HL-60 (cell line): ENCODE data around the gene RIPOR2.

Experiments
- GABPA ChIP-seq: IDR thresholded peaks from 2 replicates; pipeline ENCODE4 v1.6.1; 2012; ENCODE audit warnings: low read depth
- POLR2AphosphoS5 ChIP-seq: IDR thresholded peaks from 2 replicates; pipeline ENCODE4 v1.6.1; 2012; ENCODE audit warnings: low read depth
- TF ChIP-seq, protein P1 (sequence below): IDR thresholded peaks from one replicate; pipeline ENCODE4 v1.5.1; 2011; ENCODE audit warnings: low read length, control low read depth, inconsistent platforms; ENCODE audit not compliant: insufficient read depth
- TF ChIP-seq, protein P2 (sequence below): IDR thresholded peaks from 2 replicates; pipeline ENCODE4 v1.6.1; 2012; ENCODE audit warnings: low read depth; ENCODE audit not compliant: insufficient replicate concordance

DNA sequence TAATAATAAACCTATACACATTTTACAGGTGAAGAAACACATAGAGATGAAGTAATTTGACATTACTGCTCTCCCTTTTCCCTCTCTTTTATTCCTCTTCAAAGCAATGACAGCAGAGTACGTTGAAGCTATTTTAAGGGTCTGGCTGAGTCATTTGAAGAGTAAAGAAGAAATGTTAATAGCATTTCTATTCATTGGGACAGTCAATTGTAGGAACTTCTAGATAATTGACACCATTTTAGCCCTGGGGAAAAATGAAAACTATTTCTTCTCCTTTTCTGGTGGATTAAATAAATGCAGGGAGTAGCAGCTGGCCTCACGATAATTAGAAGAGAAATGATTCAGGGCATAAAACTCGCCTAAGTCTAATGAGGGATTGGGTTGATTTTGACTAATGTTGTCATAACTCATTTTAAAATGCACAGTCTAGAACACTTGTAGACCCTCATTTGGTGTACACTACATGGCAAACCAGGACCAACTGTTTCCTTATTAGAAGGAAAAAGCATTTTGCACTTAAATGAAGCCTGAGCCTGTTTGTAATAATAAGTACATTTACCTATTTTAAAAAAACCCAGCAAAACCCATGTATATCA lies 48.1 kb downstream of the RIPOR2 start:
- TF ChIP-seq, protein P1, sequence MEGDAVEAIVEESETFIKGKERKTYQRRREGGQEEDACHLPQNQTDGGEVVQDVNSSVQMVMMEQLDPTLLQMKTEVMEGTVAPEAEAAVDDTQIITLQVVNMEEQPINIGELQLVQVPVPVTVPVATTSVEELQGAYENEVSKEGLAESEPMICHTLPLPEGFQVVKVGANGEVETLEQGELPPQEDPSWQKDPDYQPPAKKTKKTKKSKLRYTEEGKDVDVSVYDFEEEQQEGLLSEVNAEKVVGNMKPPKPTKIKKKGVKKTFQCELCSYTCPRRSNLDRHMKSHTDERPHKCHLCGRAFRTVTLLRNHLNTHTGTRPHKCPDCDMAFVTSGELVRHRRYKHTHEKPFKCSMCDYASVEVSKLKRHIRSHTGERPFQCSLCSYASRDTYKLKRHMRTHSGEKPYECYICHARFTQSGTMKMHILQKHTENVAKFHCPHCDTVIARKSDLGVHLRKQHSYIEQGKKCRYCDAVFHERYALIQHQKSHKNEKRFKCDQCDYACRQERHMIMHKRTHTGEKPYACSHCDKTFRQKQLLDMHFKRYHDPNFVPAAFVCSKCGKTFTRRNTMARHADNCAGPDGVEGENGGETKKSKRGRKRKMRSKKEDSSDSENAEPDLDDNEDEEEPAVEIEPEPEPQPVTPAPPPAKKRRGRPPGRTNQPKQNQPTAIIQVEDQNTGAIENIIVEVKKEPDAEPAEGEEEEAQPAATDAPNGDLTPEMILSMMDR = no peak
- TF ChIP-seq, protein P2, sequence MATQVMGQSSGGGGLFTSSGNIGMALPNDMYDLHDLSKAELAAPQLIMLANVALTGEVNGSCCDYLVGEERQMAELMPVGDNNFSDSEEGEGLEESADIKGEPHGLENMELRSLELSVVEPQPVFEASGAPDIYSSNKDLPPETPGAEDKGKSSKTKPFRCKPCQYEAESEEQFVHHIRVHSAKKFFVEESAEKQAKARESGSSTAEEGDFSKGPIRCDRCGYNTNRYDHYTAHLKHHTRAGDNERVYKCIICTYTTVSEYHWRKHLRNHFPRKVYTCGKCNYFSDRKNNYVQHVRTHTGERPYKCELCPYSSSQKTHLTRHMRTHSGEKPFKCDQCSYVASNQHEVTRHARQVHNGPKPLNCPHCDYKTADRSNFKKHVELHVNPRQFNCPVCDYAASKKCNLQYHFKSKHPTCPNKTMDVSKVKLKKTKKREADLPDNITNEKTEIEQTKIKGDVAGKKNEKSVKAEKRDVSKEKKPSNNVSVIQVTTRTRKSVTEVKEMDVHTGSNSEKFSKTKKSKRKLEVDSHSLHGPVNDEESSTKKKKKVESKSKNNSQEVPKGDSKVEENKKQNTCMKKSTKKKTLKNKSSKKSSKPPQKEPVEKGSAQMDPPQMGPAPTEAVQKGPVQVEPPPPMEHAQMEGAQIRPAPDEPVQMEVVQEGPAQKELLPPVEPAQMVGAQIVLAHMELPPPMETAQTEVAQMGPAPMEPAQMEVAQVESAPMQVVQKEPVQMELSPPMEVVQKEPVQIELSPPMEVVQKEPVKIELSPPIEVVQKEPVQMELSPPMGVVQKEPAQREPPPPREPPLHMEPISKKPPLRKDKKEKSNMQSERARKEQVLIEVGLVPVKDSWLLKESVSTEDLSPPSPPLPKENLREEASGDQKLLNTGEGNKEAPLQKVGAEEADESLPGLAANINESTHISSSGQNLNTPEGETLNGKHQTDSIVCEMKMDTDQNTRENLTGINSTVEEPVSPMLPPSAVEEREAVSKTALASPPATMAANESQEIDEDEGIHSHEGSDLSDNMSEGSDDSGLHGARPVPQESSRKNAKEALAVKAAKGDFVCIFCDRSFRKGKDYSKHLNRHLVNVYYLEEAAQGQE = no peak
- no peak for TF ChIP-seq POLR2AphosphoS5
- TF ChIP-seq GABPA = no peak
